Stimulated activated CD8-positive, alpha-beta memory T cell treated with anti-CD3 and anti-CD28 coated beads, Interleukin-12 subunit alpha, Interleukin-12 subunit beta, amount 100 ng/mL, for 1 hour (primary cell): ENCODE results near the gene VWA5B1.

ENCODE experiments used
- DNase-seq: peaks from one replicate; pipeline ENCODE4 v3.0.0-alpha.2; 2020; ENCODE audit warnings: low read depth

Gene VWA5B1

GRCh38 chr1:20322825-20323612 is 32.3 kb downstream of the VWA5B1 start:
- no peak for DNase-seq

DNA sequence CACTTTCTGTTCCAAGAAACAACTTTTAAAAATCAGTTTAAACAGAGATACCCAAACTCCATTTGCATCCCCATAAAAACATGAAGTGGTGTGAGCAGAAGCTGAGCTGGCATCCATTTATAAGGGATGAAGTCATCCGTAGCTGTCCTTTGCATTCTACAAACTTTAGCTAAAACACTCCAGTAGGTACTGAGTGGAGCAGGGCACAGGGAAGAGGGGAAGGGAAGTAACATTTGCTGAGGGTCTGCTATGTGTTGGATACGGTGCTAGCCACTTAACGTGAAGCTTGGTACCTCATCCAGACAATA is 32.9 kb downstream of the VWA5B1 start:
- DNase-seq = no peak

GRCh38 chr1:20324704-20325406 is 34.2 kb downstream of the VWA5B1 start:
- DNase-seq = no peak

DNA sequence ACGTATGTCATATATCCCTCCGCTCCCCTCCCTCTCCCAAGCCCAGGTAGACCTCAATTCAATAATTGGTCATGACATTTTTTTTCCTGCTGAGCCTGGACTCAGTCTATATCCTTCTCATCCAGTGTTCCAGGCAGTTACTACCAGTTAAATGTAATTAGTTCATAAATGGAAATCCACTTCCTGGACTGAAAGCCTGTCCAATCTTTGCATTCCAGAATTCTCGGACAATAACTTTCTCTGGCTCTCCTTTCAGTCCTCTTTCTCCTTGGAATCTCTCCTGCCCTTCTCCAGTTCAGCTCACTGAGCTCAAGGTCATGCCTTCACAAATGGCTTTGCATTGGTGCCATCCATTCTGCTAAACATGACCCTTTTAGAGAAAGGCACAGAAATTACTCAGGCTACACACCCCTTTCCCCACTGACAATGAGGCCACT is 34.8 kb downstream of the VWA5B1 start:
- DNase-seq = no peak

- DNase-seq = no peak
Measured at GRCh38 chr1:20325844-20326420, 35.3 kb downstream of the VWA5B1 start.

DNA sequence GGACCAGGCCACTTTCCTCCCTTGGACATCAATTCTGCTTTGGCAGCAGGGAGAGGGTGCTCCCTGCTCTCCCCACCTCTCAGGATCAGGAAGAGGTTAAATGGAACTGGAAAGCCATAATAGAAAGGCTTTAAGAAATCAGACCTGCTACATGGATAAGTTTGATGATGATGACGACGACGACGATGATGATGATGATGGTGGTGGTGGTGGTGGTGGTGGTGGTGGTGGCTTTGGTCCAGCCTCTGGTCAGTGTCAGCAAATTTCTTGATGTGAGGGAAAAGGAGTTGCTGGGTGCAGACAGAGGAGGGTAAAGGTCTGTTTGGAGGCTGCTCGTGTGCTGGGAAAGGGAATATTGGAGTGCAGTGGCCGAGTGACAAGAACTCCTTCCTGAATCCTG is 36.8 kb downstream of the VWA5B1 start:
- DNase-seq = no peak

DNA sequence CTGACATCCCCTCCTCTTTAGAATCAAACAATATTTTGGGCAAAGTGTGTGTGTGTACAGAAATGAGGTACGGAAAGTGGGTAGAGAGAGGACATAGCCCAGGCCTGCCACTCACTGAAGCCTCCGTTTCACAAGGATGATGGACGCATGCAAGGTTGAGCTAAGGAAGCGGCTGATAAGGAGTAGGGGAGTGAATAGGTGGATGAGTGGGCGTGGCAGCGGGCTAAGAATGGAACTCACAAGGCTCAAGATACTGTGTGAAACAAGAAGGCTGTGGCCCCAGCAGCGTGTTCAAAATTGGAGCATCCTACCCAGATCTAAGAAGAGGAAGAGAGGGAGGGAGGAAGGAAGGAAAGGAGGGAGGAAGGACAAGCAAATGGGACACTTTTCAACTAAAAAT is 37.5 kb downstream of the VWA5B1 start:
- no peak for DNase-seq

DNA sequence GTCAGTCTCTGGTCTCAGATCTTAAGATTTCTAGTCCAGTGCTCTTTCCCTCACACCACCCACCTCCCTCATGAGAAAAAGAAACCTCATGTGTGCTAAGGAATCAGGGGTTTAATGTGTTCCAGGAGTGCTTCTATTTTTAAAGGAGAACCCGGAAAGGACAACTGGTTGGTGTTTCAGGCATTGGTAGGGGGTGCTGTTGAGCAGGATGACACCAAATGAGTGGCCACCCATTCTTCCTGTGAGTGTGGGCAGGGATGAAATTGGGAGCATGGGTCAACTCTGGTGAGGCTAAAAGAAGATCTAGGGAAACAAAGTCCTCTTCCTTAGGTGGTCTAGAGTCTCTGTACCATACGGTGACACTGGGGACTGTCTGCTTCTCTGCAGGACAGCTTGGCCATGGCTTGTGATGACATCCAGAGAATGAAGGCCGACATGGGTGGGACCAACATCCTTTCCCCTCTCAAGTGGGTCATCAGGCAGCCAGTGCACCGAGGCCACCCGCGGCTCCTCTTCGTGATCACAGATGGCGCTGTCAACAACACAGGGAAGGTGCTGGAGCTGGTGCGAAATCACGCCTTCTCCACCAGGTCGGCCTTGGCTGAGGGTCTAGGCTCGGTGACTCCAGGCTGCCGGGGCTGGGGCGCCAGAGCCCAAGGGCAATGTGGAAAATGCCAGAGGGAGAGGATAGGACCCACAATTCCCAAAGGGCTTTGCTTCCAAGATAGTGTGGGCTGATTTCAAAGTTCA is 39.3 kb downstream of the VWA5B1 start:
- DNase-seq = no peak

DNA sequence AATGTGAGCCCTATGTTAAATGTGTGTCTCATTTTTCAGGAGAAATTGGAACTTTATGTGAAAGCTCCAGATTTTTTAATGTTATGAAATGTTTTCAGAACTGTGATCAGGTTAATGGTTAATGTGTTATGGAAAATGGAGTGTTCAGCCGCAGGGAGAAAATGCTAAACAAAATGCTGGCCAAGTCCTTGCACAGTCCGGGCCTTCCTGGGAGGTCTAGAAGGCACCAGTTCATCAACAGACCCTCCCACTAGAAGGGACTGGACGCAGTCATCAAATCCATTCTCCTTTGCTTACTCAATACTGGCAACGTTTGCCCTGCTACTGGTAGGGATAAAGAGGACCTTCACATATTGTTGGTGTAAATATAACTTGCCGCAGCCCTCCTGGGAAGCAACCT is 43.4 kb downstream of the VWA5B1 start:
- no peak for DNase-seq

GRCh38 chr1:20336105-20336605 is 45.5 kb downstream of the VWA5B1 start:
- DNase-seq = no peak

DNA sequence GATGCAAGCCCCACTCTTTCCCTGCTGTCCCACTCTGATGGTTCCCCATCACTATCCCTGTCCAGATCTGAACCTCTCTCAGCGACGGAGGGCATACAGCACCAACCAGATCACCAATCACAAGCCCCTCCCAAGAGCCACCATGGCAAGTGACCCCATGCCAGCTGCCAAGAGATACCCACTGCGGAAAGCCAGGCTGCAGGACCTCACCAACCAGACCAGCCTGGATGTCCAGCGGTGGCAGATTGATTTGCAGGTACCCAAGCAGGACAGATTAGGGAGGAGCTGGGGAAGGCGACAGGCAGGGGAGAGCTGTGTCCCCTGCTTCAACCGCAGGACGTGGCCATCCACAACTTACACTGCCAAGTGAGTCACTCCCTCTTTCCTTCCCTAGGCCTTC is 46.9 kb downstream of the VWA5B1 start:
- no peak for DNase-seq

GRCh38 chr1:20339811-20340457 is 49.3 kb downstream of the VWA5B1 start:
- no peak for DNase-seq

- DNase-seq = no peak
Measured at GRCh38 chr1:20342294-20343148, 51.8 kb downstream of the VWA5B1 start.

DNA sequence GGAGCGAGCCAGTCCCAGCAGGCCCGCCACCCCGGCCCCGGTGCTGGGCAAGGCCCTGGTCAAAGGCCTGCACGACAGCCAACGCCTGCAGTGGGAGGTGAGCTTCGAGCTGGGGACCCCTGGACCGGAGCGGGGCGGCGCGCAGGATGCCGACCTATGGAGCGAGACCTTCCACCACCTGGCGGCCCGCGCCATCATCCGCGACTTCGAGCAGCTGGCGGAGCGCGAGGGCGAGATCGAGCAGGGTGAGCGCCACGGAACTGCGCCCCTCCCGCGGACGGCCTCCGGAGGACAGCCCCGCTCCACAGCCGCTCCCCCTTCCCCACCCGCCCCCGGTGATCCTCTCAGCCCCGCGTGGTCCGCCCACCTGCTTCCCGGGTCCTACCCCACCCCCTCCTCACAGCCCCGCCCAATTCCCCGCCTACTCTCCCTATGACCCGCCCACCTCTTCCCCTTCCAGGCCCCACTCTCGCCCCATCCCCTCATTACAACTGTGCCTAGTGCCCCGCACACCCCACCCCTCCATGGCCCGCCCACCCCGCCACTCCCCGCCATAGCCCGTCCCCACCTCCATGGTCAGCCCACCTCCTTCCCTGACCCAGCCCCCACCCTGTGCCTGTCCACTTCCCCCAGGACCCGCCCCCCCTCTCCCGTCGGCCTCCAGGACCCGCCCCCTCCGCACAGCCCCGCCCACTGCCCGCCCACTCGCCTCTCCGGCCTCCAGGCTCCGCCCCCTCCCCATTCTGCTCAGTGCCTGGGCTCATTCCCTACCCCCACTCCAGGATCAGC is 52.7 kb downstream of the VWA5B1 start:
- DNase-seq = no peak

GRCh38 chr1:20343938-20344302 is 53.2 kb downstream of the VWA5B1 start:
- DNase-seq = no peak

DNA sequence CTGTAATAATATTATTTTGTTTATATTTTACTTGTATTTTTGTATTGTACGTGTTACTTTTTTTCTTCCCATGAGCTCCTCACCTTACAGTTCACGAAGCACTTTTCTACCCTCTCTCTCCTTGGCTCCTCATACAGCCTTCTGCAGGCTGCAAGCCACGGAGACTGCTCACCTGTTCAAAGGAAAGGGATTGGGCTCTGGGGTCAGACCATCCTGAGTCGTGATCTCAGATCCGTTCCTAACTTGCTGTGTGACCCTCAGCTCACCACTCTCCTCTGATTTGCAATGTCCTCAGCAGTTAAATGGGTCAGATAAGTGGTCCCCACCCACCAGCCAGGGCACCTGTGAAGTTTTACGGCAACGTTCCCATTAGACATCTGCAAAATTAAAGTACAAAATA is 54.1 kb downstream of the VWA5B1 start:
- DNase-seq = no peak

DNA sequence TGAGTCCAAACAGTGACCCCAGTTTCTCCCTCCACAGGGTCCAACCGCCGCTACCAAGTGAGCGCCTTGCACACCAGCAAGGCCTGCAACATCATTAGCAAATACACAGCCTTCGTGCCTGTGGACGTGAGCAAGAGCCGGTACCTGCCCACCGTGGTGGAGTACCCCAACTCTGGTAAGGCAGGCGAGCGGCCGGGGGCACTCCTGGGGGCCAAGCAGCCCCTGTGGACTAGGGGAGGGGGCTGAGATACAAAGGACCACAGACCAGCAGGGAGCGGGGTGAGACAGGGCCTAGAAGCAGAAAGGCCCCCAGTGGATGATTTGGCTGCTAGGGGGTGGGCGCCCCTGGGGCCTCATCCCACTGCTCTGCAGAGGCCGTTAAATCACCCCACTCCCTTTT is 54.7 kb downstream of the VWA5B1 start:
- DNase-seq = no peak

- no peak for DNase-seq
Measured at GRCh38 chr1:20346433-20346832, 55.8 kb downstream of the VWA5B1 start.

- DNase-seq = no peak
Measured at GRCh38 chr1:20347699-20348098, 57.0 kb downstream of the VWA5B1 start.

DNA sequence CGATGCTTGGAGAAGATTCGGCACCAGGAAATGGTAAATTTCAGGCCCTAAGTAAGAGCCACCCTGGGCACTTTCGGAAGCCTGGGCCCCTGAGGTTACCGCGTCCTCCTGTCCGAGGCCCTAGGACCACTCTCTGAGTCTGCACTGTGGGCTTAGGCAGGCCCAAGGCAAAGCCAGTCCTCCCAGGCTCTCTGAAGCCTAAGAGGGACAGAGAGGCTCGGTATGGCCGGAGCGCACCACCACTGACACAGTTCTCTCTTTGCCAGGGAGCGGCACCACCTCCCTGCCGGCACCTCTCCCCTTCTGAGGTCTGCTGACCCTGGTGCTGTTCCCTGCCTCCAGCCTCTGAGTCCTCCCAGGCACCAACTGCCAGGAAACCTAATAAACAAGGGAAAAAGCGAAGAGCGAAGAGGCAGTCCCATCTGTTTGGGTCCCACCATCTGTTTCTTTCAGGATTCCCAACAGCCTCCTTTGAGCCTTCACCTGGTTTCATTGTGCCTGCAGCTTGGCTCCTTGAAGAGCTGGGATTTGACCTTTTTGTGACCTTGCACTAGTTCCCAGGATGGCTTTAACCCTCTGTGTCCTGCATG is 57.7 kb downstream of the VWA5B1 start:
- DNase-seq = no peak
